Fibroblast of the aortic adventitia (primary cell): ENCODE measurements around the gene GOLGA8H. TPM values are rescaled to one million over a fixed set of nuclear protein-coding genes. Genes with fewer than 3 reads are reported as not detected.
A peak's percentile ranks its signal among the peaks of the same experiment; 100 is the strongest.
"Not testable (repeated sequence)": the region's sequence is repeated elsewhere in the genome, so short reads cannot be mapped to it uniquely, and the experiment has no call there.

Experiments
- DNase-seq: peaks from one replicate; pipeline ENCODE4 v3.0.0-alpha.2; 2010; ENCODE audit warnings: low read depth
- H3K4me3 ChIP-seq: 2 replicates; pipeline ENCODE4 v1.5.1; 2011; ENCODE audit warnings: low read depth, mild to moderate bottlenecking, control low read depth, low read length, moderate library complexity
- CTCF ChIP-seq: IDR thresholded peaks from 2 replicates; pipeline ENCODE4 v1.5.1; 2011; ENCODE audit warnings: mild to moderate bottlenecking, low read length, control low read depth, inconsistent platforms; ENCODE audit not compliant: insufficient read depth
- total RNA-seq: library from RNA; depleted of rRNA; stranded (reverse); fragments of >200 nt; gene quantifications from 2 replicates; pipeline ENCODE4 v1.2.3, GENCODE V29; 2012; ENCODE audit warnings: low replicate concordance

Gene GOLGA8H
- total RNA-seq, result 0.63 TPM in 1 of 2 replicates, not detected in the other

- not testable (repeated sequence) for DNase-seq, H3K4me3 ChIP-seq
Measured at GRCh38 chr15:30603796-30604195, at the start of gene GOLGA8H. TSS of gene GOLGA8H (plus strand) at chr15:30604028. CDS start at chr15:30604126, 98 bp downstream.

GRCh38 chr15:30566949-30567348 is 36.9 kb upstream of the GOLGA8H start:
- not testable (repeated sequence) for H3K4me3 ChIP-seq, DNase-seq

GRCh38 chr15:30573012-30573491 is 30.8 kb upstream of the GOLGA8H start:
- not testable (repeated sequence) for H3K4me3 ChIP-seq, DNase-seq

GRCh38 chr15:30579394-30579970 is 24.3 kb upstream of the GOLGA8H start:
- not testable (repeated sequence) for H3K4me3 ChIP-seq, DNase-seq

GRCh38 chr15:30580716-30581115 is 23.1 kb upstream of the GOLGA8H start:
- DNase-seq, H3K4me3 ChIP-seq: not testable (repeated sequence)

GRCh38 chr15:30598953-30599352 is 4.9 kb upstream of the GOLGA8H start:
- H3K4me3 ChIP-seq, DNase-seq: not testable (repeated sequence)

GRCh38 chr15:30612271-30612670 is 8.4 kb downstream of the GOLGA8H start:
- not testable (repeated sequence) for H3K4me3 ChIP-seq, DNase-seq

GRCh38 chr15:30621342-30621741 is 17.5 kb downstream of the GOLGA8H start:
- H3K4me3 ChIP-seq, result not testable (repeated sequence)
- peak; percentile 41 for DNase-seq

GRCh38 chr15:30625436-30626193 is 21.8 kb downstream of the GOLGA8H start, which contains the start of gene ARHGAP11B:
TSS of gene ARHGAP11B (plus strand) at chr15:30626128.
- DNase-seq, result peak; percentile 100
- H3K4me3 ChIP-seq, result peak within 1 kb of the TSS; percentile 77

- H3K4me3 ChIP-seq, result peak overlapping the region; percentile 77
- DNase-seq, result peak; percentile 17
Measured at GRCh38 chr15:30626194-30626565, 22.4 kb downstream of the GOLGA8H start.

GRCh38 chr15:30626632-30627031 is 22.8 kb downstream of the GOLGA8H start:
- DNase-seq, result not testable (repeated sequence)

GRCh38 chr15:30650012-30650929 is 46.4 kb downstream of the GOLGA8H start:
- no peak for TF ChIP-seq CTCF
- peak; percentile 10 for DNase-seq
- no peak overlapping the region for H3K4me3 ChIP-seq

More at GRCh38 chr15:30626632-30627031, 22.8 kb downstream of the GOLGA8H start:
- H3K4me3 ChIP-seq, result peak overlapping the region; percentile 77
